Activated CD4-positive, alpha-beta T cell treated with anti-CD3 and anti-CD28 coated beads for 24 hours (primary cell): Measurements from ENCODE around the gene TOR4A.

Source experiments
- DNase-seq, 2 donors: peaks; one replicate each; pipeline ENCODE4 v3.0.0-alpha.2; 2020; ENCODE audit warnings: low read depth in 2 of 2

Gene TOR4A

DNA sequence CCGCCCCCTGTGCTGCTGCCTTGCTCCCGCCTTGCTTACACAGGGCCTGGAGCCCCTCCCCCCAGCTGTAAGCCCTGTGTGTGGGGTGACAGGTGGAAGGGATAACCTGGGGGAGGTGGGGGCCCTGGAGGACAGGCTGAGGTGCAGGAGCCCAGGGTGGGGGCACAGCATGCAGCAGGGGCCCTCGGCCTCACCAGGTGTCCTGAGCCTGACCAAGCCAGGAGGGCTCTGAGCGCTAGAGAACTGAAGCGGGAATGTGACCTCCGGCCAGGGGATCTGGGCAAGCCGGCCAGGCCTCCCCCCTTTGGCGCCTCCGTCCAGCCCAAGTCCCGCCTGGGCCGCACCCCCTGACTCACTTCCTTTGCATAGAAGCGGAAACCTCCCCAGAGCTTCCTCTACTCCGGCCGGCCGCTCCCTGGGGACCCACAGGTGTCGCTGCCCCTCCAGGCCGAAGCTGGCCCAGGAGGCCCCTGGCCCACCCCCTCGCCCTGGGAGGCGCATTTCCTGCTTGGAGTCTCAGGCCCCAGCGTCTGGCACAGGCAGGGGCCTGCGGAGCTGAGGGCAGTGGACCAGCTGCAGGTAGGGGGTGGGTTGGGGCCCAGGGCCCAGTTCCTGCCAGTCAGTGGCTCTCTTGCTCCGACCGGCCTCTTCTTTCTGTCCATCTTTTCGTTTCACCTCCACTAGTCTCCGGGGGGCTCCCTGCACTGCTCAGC, at the start of gene TOR4A:
TSS of gene TOR4A (plus strand) at position 398 of the 713 bp plus-strand sequence. CDS start 964 bp downstream, outside the sequence.
- DNase-seq: no peak

DNA sequence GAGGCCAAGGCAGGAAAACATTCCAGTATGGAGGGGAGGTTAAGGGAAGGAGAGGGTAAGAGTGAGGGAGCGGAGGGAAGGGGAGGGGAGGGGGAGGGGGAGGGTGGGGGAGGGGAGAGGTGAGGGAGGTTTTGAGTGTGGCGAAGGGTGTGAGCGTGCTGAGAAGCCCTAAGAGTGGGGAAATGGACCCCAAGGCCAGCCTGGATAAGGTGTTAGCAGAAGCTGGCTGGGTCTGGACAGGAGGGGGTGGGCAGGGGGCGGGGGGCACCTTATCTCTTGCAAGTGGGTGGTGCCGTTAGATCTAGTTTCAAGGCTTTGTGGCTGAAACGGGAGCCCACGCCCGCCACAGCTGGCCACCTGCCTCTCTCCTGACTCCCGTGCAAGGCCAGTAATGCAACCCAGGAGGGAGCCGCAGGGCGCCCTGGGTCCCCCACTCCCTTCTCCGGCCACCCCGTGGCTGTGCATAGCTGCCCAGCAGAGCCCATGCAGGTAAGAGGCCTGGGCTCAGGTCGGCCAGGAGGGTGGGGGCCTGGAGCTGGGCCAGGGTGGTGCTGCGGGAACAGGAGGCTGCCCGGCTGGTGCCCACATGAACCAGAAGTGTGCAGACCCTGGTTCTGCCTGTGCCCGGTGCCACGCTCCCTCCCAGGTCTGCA, 49.5 kb upstream of the TOR4A start:
- no peak for DNase-seq

DNA sequence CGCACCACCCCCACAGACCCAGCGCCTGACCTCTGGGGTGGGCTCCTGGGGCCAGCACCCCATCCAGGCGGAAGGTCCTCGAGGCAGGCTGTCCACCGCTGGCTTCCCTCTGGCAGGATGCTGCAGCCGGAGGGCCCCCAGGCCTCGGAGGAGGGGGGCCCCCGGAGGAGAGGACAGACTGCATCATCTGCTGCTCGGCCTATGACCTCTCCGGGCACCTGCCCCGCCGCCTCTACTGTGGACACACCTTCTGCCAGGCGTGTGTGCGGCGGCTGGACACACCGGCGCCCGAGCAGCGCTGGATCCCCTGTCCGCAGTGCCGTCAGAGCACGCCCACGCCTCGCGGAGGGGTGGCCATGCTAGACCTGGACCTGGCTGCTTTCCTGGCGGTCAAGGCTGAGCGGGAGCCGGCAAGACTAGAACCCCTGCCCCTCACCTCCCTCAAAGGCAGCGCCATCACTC, 49.0 kb upstream of the TOR4A start:
- no peak for DNase-seq

DNA sequence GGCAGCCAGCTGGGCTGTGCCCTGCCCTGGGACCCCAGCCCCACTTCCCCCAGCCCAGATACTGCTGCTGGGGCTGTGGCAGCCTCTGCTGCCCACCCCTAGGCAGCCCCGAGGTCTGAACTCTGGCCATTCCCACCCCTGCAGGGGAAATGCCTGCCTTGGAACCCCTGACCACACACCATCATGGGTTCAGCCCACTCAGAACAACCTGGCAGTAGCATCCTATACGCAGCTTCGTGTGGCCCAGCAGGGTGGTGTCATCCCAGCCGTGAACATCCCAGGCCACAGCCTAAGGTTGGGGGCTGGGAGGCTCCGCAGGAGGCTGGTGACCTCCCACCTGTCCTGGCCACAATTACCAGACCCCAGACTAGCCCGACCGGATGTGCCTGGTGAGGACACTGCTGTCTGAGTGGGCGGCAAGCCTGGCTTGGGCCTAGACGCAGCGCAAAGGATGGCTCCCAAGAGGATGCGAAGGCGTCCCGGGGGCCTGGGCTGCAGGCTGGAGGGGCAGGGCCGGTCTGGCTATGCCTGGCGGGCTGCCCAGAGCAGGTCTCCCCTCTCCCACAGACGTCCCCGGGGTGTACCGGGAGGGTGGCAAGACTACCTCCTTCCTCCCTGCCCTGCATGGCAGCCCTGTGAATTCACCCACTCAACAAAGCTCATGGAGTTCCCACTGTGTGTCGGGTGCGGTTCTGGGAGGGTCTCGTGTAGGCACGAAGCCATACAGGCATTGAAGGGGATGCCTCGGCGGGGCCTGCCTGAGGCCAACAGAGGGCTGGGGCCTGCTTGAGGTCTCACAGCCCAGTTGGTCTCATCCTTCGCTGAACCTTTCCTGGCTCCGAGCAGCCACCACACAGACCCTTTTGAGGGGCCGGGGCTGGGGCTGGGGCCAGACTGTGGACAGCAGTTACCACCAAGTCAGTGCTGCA, 48.3 kb upstream of the TOR4A start:
- DNase-seq: no peak

DNA sequence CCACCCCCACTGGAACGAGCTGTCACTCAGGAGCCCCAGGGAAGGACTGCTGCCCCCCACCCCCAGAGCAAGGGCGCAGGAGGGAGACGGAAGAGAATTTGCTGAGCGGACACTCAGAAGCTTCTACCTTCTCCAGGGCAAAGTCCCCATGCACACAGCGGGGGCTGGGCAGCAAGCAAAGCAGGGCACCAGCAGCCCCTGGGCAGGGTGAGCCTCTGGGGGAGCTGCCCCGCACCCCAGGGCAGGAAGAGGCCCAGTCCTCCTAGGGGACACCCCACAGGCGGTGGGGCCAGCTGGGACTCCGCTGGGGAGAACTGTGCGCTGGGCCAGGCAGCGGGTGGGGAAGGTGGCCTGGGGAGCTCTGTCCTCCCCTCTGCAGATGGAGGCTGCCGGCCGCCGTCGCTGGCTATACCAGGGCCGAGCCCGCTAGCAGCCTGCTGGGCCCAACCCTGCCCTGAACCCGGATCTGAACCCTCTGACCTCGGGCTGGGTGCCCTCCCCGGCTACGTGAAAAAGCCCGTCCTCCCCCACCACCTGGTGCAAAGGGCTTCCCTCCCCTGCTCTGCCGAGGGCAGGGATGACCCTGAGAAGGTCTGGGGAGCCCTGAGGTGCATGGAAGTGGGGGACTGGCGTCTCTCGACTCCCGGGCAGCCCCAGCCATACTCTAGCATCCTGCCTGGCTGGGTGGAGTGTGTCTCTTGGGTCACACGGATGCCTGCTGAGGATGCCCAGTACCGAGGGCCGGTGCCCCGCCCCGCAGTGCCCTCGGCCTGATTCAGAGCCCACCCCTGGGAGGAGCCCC, 47.4 kb upstream of the TOR4A start:
- DNase-seq: no peak

DNA sequence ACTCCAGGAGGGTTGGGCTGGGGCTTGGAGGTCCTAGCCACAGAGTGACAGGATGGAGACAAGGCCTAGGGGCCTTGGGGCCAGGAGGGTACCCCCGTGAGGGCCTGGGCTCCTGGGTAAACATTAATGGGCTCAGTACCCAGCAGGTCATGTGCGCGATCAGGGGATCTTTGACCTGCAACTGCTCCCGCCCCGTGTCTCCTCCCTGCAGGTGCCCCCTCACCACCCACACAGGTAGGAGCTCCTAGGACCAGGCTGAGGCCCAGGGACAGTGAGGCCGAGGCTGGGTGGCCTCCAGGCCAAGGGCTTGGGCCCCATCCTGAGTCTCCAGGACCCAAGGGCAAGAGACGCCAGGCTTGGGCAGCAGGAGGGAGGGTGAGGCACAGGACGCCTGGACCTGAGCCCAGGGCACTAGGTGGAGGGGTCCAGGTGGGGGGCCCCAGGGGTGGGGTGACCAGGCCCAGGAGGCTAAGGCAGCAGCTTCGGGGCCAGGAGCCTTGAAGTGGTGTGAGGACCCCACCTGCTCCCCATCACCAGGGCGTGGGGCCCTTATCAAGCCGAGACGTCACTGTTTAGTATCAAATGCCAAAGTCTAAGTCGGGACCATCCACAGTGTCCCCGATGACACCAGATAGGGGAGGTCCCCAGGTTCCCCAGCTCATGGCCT, 46.7 kb upstream of the TOR4A start, which contains the start of gene SLC34A3:
TSS of gene SLC34A3 (plus strand) at position 197 of the 667 bp plus-strand sequence. CDS start 802 bp downstream, outside the sequence.
- no peak for DNase-seq

DNA sequence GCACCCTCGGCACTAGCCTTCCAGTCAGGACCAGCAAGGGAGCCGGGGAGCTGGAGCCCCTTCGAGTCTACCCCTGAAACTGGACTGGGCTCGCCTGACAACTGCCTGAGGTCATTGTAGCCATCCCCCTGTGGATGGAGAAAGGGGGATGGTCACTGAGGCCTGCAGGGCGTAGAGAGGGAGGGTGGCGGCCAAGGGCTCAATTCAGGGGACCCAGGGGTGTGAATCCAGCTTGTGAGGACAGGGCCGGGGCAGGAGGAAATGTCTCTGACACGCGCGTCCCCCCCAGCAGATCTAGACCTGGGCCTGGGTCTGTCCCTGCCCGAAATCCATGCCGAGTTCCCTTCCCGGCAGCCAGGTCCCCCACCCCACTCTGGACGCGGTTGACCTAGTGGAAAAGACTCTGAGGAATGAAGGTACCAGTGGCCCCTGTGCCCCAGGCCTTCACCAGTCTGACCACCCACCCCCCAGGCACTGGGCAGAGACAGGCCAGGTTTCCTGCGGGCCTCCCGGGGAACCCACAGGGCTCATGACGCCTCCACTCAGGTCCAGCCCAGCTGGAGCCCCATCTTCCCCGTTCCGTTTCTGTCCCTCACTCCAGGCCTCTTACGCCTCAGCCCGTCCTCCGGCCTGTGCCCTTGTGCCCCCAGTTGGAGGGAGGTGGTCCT, 46.0 kb upstream of the TOR4A start:
- DNase-seq: no peak

DNA sequence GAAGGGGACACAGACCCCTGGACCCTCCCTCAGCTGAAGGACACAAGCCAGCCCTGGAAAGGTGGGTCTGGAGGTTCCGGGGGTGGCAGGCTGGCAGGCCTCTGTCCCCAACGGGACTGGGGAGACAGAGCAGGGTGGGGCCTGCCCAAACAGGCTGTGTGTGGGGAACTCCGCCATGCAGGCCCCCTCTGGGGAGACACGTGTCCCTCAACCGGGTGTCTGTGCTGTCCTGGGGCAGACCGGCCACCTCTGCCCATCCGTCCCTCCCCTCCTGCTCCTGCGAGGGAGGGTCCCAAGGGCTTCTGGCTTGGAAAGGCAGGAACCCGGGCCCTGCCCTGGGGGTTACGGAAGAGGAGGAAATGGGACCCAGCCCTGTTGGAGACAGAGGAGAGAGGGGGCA, 45.4 kb upstream of the TOR4A start:
- DNase-seq: no peak

DNA sequence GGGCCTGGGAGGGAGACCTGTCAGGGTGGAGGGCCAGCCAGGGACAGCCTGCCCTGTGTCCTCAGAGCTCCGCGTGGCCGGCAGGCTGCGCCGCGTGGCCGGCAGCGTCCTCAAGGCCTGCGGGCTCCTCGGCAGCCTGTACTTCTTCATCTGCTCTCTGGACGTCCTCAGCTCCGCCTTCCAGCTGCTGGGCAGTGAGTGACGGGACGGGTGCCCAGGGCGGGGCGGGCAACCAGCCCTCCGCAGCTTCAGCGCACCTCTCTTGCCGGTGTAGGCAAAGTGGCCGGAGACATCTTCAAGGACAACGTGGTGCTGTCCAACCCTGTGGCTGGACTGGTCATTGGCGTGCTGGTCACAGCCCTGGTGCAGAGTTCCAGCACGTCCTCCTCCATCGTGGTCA, 45.0 kb upstream of the TOR4A start:
- DNase-seq: no peak

DNA sequence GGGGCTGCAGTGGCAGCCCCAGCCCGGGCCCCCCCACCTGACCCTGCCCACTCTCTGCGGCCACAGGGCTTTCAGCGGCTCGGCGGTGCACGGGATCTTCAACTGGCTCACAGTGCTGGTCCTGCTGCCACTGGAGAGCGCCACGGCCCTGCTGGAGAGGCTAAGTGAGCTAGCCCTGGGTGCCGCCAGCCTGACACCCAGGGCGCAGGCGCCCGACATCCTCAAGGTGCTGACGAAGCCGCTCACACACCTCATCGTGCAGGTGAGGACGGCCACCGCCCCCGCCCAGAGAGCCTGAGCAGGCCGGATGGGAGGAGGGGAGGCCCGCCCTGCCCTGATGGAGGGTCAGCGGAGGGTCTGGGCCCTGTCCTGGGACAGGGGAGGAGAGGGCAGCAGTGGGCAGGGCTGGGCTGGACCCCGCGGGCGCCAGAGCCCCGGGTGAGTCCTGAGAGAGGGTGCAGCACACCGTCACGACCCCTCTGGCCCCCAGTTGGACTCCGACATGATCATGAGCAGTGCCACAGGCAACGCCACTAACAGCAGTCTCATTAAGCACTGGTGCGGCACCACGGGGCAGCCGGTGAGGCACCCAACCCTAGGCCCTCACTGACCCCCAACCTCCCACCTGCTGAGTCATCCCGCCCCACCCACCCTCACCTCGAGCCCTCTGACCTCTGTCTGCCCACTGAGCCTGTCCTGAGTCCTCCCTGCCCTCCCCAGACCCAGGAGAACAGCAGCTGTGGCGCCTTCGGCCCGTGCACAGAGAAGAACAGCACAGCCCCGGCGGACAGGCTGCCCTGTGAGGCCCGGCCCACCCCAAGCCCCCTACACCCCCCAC, 44.2 kb upstream of the TOR4A start:
- DNase-seq: no peak

DNA sequence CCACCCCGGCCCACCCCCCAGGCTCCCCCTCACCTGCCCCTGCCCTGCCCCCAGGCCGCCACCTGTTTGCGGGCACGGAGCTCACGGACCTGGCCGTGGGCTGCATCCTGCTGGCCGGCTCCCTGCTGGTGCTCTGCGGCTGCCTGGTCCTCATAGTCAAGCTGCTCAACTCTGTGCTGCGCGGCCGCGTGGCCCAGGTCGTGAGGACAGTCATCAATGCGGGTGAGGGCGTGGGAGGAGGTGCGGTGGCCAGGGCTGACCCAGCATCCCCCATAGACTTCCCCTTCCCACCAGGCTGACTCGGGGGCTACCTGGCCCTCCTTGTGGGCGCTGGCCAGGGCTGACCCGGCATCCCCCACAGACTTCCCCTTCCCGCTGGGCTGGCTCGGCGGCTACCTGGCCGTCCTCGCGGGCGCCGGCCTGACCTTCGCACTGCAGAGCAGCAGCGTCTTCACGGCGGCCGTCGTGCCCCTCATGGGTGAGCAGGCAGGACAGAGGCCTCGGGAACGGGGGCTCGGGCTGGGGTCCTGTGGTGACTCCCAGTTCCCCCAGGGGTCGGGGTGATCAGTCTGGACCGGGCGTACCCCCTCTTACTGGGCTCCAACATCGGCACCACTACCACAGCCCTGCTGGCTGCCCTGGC, 43.4 kb upstream of the TOR4A start:
- DNase-seq: no peak

DNA sequence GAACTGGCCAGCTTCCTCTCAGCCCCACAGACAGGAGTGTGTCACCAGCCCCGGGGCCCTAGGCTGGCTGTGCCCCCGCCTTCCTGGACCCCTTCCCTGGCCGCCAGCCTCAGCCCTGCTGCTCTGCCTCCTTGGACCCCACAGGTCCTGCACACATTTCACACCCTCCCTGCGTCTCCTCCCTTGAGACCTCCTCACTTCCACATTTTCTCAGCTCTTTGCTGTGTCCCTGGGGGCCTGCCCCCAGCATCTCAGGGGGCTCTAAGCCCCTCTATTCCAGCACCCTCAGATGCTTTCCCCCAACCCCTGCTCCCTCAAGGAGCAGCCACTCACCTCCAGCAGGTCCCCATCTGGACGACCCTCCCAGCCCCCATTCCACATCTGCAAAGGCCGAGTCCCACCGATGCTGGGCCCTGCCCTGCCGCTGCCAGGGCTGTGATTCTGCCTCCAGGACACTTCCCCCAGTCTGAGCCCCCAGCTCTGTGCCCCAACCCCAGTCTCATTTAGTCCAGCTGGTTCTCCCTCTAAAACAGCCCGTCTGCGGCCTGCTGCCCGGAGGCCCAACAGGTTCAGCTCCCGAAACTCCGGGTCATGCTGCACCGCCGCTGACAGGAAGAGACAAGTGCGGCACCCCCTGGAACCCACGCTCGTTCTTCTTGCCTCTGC, 42.6 kb upstream of the TOR4A start:
- DNase-seq: no peak

DNA sequence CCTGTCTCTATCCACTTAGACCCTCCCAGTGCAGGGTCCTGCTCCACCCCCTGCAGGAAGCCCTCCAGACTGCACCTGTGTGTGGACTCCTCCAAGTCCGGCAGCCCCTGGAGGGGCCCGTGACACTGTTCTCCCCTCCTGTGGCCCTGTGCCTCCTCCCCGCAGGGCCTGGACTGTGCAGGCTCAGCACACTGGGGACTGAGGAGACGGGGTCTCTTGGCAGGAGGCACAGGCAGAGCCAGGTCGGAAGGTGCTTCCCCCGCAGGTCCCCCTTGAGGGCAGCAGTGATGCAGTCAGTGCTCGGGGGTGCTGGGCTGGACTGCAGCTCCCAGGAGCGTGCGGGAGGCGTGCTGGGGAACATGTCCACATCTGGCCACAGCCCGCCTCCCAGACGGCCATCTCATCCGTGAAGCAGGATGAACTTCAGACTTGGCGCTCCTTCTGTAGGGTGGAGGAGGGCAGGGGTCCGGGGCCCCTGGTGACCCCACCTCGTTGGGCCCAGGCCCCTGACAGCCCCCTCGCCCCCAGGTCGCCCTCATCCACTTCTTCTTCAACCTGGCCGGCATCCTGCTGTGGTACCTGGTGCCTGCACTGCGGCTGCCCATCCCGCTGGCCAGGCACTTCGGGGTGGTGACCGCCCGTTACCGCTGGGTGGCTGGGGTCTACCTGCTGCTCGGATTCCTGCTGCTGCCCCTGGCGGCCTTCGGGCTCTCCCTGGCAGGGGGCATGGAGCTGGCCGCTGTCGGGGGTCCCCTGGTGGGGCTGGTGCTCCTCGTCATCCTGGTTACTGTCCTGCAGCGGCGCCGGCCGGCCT, 41.9 kb upstream of the TOR4A start:
- no peak for DNase-seq

DNA sequence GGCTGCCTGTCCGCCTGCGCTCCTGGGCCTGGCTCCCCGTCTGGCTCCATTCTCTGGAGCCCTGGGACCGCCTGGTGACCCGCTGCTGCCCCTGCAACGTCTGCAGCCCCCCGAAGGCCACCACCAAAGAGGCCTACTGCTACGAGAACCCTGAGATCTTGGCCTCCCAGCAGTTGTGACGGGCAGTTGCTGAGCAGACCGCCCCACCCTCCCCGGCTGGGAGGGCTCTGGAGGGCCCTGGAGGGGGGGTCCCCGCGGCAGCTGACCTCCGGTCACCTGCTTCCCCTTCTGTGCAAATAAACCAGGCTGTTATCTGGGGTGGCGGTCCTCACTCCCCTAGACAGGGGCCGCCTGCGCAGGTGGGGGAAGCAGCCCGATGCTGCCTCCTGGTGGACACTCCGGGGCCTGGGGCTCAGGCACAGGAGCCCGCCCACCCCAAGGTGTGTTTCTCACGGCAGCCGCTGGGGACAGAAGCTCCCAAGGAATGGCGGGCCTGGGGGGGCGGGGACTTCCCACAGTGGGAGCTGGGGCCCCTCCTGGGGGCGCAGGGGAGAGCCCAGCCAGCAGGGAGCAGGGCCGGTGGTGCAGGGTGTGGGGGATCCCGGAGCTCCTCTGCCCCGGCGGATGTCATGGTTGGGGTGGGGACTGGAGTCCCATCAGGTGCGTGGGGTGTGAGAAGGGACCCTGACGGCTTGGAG, 41.1 kb upstream of the TOR4A start:
- peak; percentile 90 to 94 for DNase-seq

DNA sequence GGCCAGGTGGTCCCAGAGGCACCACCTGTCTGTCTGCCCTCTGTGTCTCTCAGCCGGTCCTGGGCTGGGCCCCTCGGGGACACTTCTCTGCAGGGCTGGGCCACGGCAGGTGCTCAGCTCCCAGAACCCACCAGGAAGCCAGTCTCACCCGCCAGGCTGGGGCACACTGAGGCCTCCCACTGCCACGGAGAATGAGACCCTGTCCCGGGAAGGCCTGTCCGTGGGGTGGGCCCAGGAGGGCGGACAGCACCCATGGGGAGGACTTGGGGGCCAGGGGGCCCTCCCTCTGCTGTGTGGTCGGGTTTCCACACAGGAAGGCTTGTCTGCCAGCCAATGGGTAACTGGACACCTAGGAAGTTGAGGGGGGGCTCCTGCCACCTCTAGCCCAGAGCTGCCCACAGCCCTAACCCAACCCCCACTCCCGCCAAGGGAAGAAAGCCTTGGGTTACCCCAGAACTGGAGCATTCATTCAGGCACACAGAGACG, 40.5 kb upstream of the TOR4A start:
- DNase-seq: no peak
